ENCODE results near the gene CARS2.

DNA sequence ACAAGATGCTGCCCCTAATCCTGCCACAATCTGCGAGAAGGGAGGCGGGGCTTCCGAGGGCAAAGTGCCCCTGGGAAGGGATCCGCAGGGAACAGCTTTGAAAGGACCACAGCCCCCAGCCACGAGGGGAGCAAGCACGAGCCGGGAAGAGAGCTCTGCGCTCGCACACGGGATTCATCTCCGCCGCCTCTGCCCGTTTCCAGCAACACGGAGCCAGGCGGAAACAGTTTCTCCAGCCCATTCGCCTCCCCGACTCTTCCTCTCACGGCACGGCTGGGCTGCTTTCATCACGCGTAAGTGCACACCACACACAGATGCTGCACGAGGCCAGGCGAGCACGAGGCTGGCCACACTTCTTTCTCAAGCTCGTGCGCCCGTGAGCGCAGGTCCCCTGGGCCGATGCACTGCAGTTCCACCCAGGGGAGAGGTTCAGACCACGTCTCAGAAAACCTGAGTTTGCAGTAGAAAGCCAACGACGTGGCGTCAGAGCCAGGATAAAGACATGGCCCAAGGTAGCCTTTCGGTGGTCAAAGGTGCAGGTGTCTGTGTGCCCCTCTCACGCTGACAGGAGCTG is 57.0 kb downstream of the CARS2 start:
- no peak for TF ChIP-seq GATA2 (IDR thresholded peaks at IDR 0.05; ENCODE audit: low read depth, low read length)
- no peak for TF ChIP-seq GATA3 (IDR thresholded peaks at IDR 0.05; ENCODE audit: low read depth, low read length)
